NOMO-1 treated with dmso at 0.1 percent for 144 hours (cell line): Measurements from ENCODE around the gene SYCN.

Source experiments
- DNase-seq: peaks from one replicate; lab custom pipeline; 2025; ENCODE audit not compliant: unreplicated experiment; lab: John Stamatoyannopoulos, UW

The SYCN gene

DNA sequence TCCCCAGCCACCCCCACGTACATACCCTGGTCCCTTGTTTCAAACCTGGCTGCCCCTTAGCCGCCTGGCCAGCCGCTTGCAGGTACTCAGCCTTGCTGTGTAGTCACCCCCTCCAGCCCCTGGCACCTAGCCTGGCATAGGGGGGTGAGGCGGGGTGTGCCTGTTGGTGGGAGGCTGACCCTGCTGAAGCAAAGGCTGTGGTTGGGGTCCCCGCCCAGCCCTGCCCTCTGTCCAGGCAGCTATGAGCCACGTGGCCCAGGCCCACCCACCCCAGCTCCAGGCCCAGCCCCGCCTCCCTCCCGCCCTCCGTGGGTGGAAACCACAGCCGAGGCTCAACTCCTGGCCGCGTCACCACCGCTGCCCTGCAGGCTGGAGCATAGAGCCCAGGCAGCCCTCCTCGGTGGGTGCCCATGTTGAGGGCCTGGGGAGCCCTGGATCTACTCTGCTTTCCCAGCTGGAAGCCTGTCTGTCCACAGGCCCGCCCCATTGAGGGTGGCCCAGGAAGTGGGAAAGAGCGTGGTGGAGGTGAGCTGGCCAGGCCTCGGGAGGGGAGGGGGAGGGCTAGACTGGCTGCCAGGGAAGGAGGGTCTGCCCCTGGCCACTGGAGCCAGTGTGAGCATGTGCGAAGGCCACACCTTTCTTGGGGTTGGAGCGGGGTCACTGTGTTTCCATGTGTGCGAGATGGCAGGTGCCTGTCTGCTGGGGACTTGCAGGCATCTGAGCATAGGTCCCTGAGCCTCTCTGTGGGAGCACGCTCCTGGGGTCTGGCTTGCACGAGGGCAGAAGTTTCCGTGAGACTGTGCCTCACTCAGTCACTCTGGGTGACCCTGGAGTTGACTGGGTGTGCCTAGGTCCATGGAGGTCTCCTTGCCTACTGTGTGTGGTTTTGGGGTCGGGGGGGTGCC, 47.5 kb downstream of the SYCN start:
- DNase-seq: no peak

DNA sequence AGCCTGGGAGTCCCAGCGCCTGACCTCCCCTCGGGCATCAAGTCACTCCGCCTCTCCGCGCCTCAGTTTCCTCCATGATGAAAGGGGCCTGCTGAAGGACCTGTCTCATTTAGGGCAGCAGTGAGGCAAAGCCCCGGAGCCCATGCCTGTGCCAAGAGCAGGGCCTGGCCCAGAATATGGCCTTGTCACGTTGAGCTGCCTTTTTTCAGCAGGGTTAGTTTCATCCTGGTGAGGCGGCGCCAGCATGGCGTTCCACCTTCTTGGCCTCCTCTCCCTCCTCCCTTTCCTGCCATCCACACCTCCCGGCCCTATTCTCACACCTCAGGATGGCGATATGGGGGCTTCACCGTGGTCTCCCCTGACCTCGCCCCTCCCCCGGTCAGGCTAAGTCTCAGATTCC, 48.3 kb downstream of the SYCN start:
- no peak for DNase-seq

GRCh38 chr19:39155114-39155700, 48.9 kb downstream of the SYCN start:
- DNase-seq: no peak

GRCh38 chr19:39154629-39155100, 49.4 kb downstream of the SYCN start:
- DNase-seq: no peak

DNA sequence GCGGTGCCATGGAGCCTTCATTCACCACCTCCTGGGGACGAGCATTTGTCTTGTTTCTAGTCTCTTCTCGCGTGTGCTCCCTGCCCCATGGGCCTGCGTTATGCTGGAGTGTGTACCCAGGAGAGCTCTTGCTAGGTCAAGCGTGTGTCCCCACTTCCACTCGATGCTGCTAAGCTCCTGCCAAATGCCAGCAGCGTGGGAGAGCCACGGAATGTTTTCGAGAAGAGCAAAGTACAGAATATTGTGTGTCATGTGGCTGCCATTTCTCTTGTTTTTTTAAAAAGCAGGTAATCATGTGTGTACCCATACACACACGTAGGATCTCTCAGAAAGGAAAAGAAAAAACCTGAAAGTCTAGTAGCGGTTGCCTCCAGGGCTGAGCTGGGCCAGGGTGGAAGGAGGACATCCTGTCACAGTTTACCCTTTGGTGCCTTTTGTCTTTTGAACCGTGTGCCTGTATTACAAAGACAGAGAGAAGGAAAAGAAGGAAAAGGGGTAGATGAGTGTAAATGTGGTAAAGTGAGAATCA, 49.9 kb downstream of the SYCN start:
- DNase-seq: no peak
